Liver (tissue), 9 donors: ENCODE measurements around the gene BBIP1. TPM values are rescaled to one million over a fixed set of nuclear protein-coding genes. Genes with fewer than 3 reads are reported as not detected.

Experiments used
- DNase-seq: peaks from one replicate; pipeline ENCODE4 v3.0.0-alpha.2; 2017; ENCODE audit warnings: low spot score
- H3K27ac ChIP-seq, 2 donors: one replicate each; pipeline ENCODE4 v1.7.0; 2013; ENCODE audit warnings: inconsistent platforms in 2 of 2, low read length in 2 of 2, control low read depth in 1 of 2, low read depth in 1 of 2, mild to moderate bottlenecking in 1 of 2
- H3K27me3 ChIP-seq, 4 donors: one replicate each; pipeline versions ENCODE4 v1.6.1 to v1.7.0; 2013; ENCODE audit warnings: low read length in 3 of 4, inconsistent platforms in 1 of 4, mild to moderate bottlenecking in 1 of 4, moderate library complexity in 1 of 4; ENCODE audit not compliant: control insufficient read depth in 4 of 4, insufficient read depth in 4 of 4
- H3K36me3 ChIP-seq, 4 donors: one replicate each; pipeline versions ENCODE4 v1.6.1 to v1.7.0; 2013; ENCODE audit warnings: low read length in 3 of 4, mild to moderate bottlenecking in 3 of 4, low read depth in 1 of 4, moderate library complexity in 1 of 4; ENCODE audit not compliant: control insufficient read depth in 4 of 4, insufficient read depth in 3 of 4
- H3K4me1 ChIP-seq, 4 donors: one replicate each; pipeline versions ENCODE4 v1.6.1 to v1.7.0; 2013; ENCODE audit warnings: low read length in 3 of 4, mild to moderate bottlenecking in 3 of 4, moderate library complexity in 1 of 4; ENCODE audit not compliant: control insufficient read depth in 4 of 4, insufficient read depth in 4 of 4
- H3K4me3 ChIP-seq, 3 donors: one replicate each; pipeline versions ENCODE4 v1.6.1 to v1.7.0; 2013; ENCODE audit warnings: low read length in 3 of 3, control low read depth in 1 of 3, low read depth in 1 of 3, mild to moderate bottlenecking in 1 of 3
- H3K9ac ChIP-seq, 2 donors: one replicate each; pipeline ENCODE4 v1.7.0; 2013; ENCODE audit warnings: low read length in 2 of 2, mild to moderate bottlenecking in 2 of 2, moderate library complexity in 2 of 2, control low read depth in 1 of 2, low read depth in 1 of 2
- H3K9me3 ChIP-seq, 4 donors: one replicate each; pipeline versions ENCODE4 v1.6.1 to v1.7.0; 2013; ENCODE audit warnings: low read length in 3 of 4; ENCODE audit not compliant: control insufficient read depth in 4 of 4
- ATF3 ChIP-seq: IDR thresholded peaks from 2 replicates; pipeline ENCODE4 v1.6.1; 2016; ENCODE audit warnings: antibody characterized with exemption
- CTCF ChIP-seq: fragments of 150-350 bp; IDR thresholded peaks from 2 replicates; pipeline ENCODE4 v1.5.1; 2017; ENCODE audit warnings: improper control_type of control experiment, low read depth, low read length; ENCODE audit not compliant: missing input control
- EGR1 ChIP-seq, 2 donors: IDR thresholded peaks; 2 replicates each; pipeline ENCODE4 v1.6.1; 2016 to 2018; ENCODE audit warnings: antibody characterized with exemption in 2 of 2, low read depth in 2 of 2
- FOXA1 ChIP-seq: IDR thresholded peaks from 2 replicates; pipeline ENCODE4 v1.6.1; 2016; ENCODE audit warnings: antibody characterized with exemption
- FOXA2 ChIP-seq: IDR thresholded peaks from 2 replicates; pipeline ENCODE4 v1.6.1; 2016; ENCODE audit warnings: antibody characterized with exemption
- GABPA ChIP-seq, 2 donors: IDR thresholded peaks in 1 of 2; conservative IDR thresholded peaks in 1 of 2; 2 replicates each; pipeline ENCODE4 v1.6.1; 2016; ENCODE audit warnings: antibody characterized with exemption in 2 of 2, mild to moderate bottlenecking in 1 of 2, moderate library complexity in 1 of 2
- HNF4A ChIP-seq, 2 donors: conservative IDR thresholded peaks; 2 replicates each; pipeline ENCODE4 v1.6.1; 2016; ENCODE audit warnings: antibody characterized with exemption in 2 of 2, mild to moderate bottlenecking in 2 of 2
- HNF4G ChIP-seq: IDR thresholded peaks from 2 replicates; pipeline ENCODE4 v1.6.1; 2016; ENCODE audit warnings: antibody characterized with exemption
- JUND ChIP-seq, 2 donors: IDR thresholded peaks; 2 replicates each; pipeline ENCODE4 v1.6.1; 2016; ENCODE audit warnings: antibody characterized with exemption in 2 of 2
- MAX ChIP-seq: IDR thresholded peaks from 2 replicates; pipeline ENCODE4 v1.6.1; 2016; ENCODE audit warnings: antibody characterized with exemption
- NR2F2 ChIP-seq: IDR thresholded peaks from 2 replicates; pipeline ENCODE4 v1.6.1; 2016; ENCODE audit warnings: antibody characterized with exemption
- RAD21 ChIP-seq, 2 donors: IDR thresholded peaks; 2 replicates each; pipeline ENCODE4 v1.6.1; 2016; ENCODE audit warnings: antibody characterized with exemption in 2 of 2, mild to moderate bottlenecking in 2 of 2
- RXRA ChIP-seq, 2 donors: IDR thresholded peaks; 2 replicates each; pipeline ENCODE4 v1.6.1; 2017 to 2018; ENCODE audit warnings: antibody characterized with exemption in 2 of 2, mild to moderate bottlenecking in 1 of 2
- SP1 ChIP-seq: IDR thresholded peaks from 2 replicates; pipeline ENCODE4 v1.6.1; 2018; ENCODE audit warnings: antibody characterized with exemption, mild to moderate bottlenecking
- TAF1 ChIP-seq: conservative IDR thresholded peaks from 2 replicates; pipeline ENCODE4 v1.6.1; 2016; ENCODE audit warnings: antibody characterized with exemption, mild to moderate bottlenecking
- YY1 ChIP-seq: IDR thresholded peaks from 2 replicates; pipeline ENCODE4 v1.6.1; 2016; ENCODE audit warnings: antibody characterized with exemption, mild to moderate bottlenecking
- WGBS: extraction: QIAGEN DNeasy Blood & Tissue Kit; methylation state at CpG from one replicate; pipeline ENCODE4 v1.1.7; 2013; 5-methylcytosine and 5-hydroxymethylcytosine counted together
- polyA plus RNA-seq, 2 donors: library from polyadenylated mRNA; stranded (reverse) in 1 of 2; unstranded in 1 of 2; fragments of 200-250 nt in 1 of 2; fragments of >200 nt in 1 of 2; fragmentation: Nextera tagmentation in 1 of 2; extraction: Ambion mirVana in 1 of 2; gene quantifications; one replicate each; pipeline versions ENCODE4 v1.2.1 to v1.2.3, GENCODE V29; 2013 to 2015
- total RNA-seq, 2 donors: library from RNA; depleted of rRNA; stranded (reverse); fragments of >200 nt; gene quantifications; one replicate each; pipeline ENCODE4 v1.2.3, GENCODE V29; 2014
- TF ChIP-seq, protein P1 (sequence below): IDR thresholded peaks from 2 replicates; pipeline ENCODE4 v1.6.1; 2016; ENCODE audit warnings: antibody characterized with exemption, mild to moderate bottlenecking
- TF ChIP-seq, protein P2 (sequence below): IDR thresholded peaks from 2 replicates; pipeline ENCODE4 v1.6.1; 2016; ENCODE audit warnings: antibody characterized with exemption
- donor health status: healthy.
- donor health status: healthy.
- donor health status: healthy.
- donor health status: healthy.
- donor health status: healthy.

BBIP1 gene
- total and polyA plus RNA-seq, 4 donors = 10.4 to 15.8 (median 11.1) TPM

GRCh38 chr10:110897184-110897583 lies 21.8 kb downstream of the BBIP1 start:
- peaks cover 0 to 34% (median 11%) of the 10 kb centered on the region in 4 donors for H3K36me3 ChIP-seq

More at GRCh38 chr10:110897184-110897583, 21.8 kb downstream of the BBIP1 start:
- no peak for DNase-seq
- Histone ChIP-seq H3K9me3 (no peaks in the 10 kb centered on the region), H3K9ac (no peak overlapping the region), H3K4me3 (no peak overlapping the region), H3K27ac (peak overlapping the region in 1 of 2 donors; percentile 31), H3K27me3 (no peaks in the 10 kb centered on the region), H3K4me1 (peaks cover 3 to 12% (median 6%) of the 10 kb centered on the region in 4 donors)
- WGBS = 82% methylated on average over 1 of the region's 1 CpG
- TF ChIP-seq MAX (peak; percentile 43), FOXA2 (peak; percentile 34), ATF3 (no peak), GABPA (IDR thresholded peaks at IDR 0.05 in 1 of 2, conservative IDR thresholded peaks at IDR 0.05 in 1 of 2) (no peak), TAF1 (no peak), SP1 (peak; percentile 55), YY1 (peak; percentile 36), NR2F2 (no peak), JUND (IDR thresholded peaks at IDR 0.05) (peak in 1 of 2 donors; percentile 59), CTCF (no peak), EGR1 (IDR thresholded peaks at IDR 0.05; ENCODE audit: low read depth in 2 of 2) (peak in 1 of 2 donors; percentile 8), RAD21 (IDR thresholded peaks at IDR 0.05) (peak; percentile 26 to 51), HNF4A (conservative IDR thresholded peaks at IDR 0.05) (peak; percentile 90 to 95), RXRA (IDR thresholded peaks at IDR 0.05) (peak; percentile 58 to 73), HNF4G (peak; percentile 58), FOXA1 (no peak)
- TF ChIP-seq, protein P1, sequence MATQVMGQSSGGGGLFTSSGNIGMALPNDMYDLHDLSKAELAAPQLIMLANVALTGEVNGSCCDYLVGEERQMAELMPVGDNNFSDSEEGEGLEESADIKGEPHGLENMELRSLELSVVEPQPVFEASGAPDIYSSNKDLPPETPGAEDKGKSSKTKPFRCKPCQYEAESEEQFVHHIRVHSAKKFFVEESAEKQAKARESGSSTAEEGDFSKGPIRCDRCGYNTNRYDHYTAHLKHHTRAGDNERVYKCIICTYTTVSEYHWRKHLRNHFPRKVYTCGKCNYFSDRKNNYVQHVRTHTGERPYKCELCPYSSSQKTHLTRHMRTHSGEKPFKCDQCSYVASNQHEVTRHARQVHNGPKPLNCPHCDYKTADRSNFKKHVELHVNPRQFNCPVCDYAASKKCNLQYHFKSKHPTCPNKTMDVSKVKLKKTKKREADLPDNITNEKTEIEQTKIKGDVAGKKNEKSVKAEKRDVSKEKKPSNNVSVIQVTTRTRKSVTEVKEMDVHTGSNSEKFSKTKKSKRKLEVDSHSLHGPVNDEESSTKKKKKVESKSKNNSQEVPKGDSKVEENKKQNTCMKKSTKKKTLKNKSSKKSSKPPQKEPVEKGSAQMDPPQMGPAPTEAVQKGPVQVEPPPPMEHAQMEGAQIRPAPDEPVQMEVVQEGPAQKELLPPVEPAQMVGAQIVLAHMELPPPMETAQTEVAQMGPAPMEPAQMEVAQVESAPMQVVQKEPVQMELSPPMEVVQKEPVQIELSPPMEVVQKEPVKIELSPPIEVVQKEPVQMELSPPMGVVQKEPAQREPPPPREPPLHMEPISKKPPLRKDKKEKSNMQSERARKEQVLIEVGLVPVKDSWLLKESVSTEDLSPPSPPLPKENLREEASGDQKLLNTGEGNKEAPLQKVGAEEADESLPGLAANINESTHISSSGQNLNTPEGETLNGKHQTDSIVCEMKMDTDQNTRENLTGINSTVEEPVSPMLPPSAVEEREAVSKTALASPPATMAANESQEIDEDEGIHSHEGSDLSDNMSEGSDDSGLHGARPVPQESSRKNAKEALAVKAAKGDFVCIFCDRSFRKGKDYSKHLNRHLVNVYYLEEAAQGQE = no peak
- TF ChIP-seq, protein P2, sequence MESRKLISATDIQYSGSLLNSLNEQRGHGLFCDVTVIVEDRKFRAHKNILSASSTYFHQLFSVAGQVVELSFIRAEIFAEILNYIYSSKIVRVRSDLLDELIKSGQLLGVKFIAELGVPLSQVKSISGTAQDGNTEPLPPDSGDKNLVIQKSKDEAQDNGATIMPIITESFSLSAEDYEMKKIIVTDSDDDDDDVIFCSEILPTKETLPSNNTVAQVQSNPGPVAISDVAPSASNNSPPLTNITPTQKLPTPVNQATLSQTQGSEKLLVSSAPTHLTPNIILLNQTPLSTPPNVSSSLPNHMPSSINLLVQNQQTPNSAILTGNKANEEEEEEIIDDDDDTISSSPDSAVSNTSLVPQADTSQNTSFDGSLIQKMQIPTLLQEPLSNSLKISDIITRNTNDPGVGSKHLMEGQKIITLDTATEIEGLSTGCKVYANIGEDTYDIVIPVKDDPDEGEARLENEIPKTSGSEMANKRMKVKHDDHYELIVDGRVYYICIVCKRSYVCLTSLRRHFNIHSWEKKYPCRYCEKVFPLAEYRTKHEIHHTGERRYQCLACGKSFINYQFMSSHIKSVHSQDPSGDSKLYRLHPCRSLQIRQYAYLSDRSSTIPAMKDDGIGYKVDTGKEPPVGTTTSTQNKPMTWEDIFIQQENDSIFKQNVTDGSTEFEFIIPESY = no peak
